Lung (tissue), 12 donors: Measurements from ENCODE around the gene AGBL3. TPM values are rescaled to one million over a fixed set of nuclear protein-coding genes. Genes with fewer than 3 reads are reported as not detected.
"Not testable (repeated sequence)": the region's sequence is repeated elsewhere in the genome, so short reads cannot be mapped to it uniquely, and the experiment has no call there.

Source experiments
- ATAC-seq: fragments of 200-7000 bp; cut with Tn5 transposase; one replicate; pipeline ENCODE4 v1.9.1; 2020; ENCODE audit warnings: moderate number of reproducible peaks; ENCODE audit not compliant: insufficient read depth, low FRiP score
- DNase-seq, 3 donors: peaks; one replicate each; pipeline ENCODE4 v3.0.0-alpha.2; 2013 to 2017
- H3K27ac ChIP-seq, 2 donors: one replicate each; pipeline ENCODE4 v1.5.1; 2013; ENCODE audit warnings: mild to moderate bottlenecking in 2 of 2, moderate library complexity in 2 of 2, control low read depth in 1 of 2, inconsistent platforms in 1 of 2, low read depth in 1 of 2, low read length in 1 of 2
- H3K27me3 ChIP-seq, 3 donors: one replicate each; pipeline ENCODE4 v1.5.1; 2013; ENCODE audit warnings: low read length in 2 of 3; ENCODE audit not compliant: control insufficient read depth in 3 of 3, insufficient read depth in 3 of 3
- H3K36me3 ChIP-seq, 4 donors: one replicate each; pipeline ENCODE4 v1.5.1; 2013; ENCODE audit warnings: low read length in 4 of 4, mild to moderate bottlenecking in 1 of 4, moderate library complexity in 1 of 4; ENCODE audit not compliant: control insufficient read depth in 4 of 4, insufficient read depth in 4 of 4
- H3K4me1 ChIP-seq, 5 donors: one replicate each; pipeline ENCODE4 v1.5.1; 2013; ENCODE audit warnings: low read length in 5 of 5, mild to moderate bottlenecking in 2 of 5, moderate library complexity in 1 of 5; ENCODE audit not compliant: control insufficient read depth in 5 of 5, insufficient read depth in 5 of 5
- H3K4me3 ChIP-seq: one replicate; pipeline ENCODE4 v1.5.1; 2013; ENCODE audit warnings: mild to moderate bottlenecking, control low read depth, moderate library complexity
- H3K9ac ChIP-seq, 2 donors: one replicate each; pipeline ENCODE4 v1.5.1; 2013; ENCODE audit warnings: low read length in 2 of 2, control low read depth in 1 of 2; ENCODE audit not compliant: insufficient read depth in 1 of 2
- H3K9me3 ChIP-seq, 4 donors: one replicate each; pipeline ENCODE4 v1.5.1; 2013; ENCODE audit warnings: low read length in 3 of 4, mild to moderate bottlenecking in 1 of 4, moderate library complexity in 1 of 4; ENCODE audit not compliant: control insufficient read depth in 4 of 4, insufficient read depth in 3 of 4
- WGBS, 2 donors: extraction: QIAGEN DNeasy Blood & Tissue Kit; methylation state at CpG; one replicate each; pipeline ENCODE4 v1.1.7; 2013; 5-methylcytosine and 5-hydroxymethylcytosine counted together
- polyA plus RNA-seq, 2 donors: library from polyadenylated mRNA; stranded (reverse); fragments of 200-250 nt; gene quantifications; one replicate each; pipeline ENCODE4 v1.2.1, GENCODE V29; 2013
- total RNA-seq, 2 donors: library from RNA; depleted of rRNA in 1 of 2; stranded (reverse); fragments of >200 nt in 1 of 2; gene quantifications; one replicate each; pipeline ENCODE4 v1.2.1, GENCODE V29; 2014 to 2021
- TF ChIP-seq, protein P1 (sequence below): IDR thresholded peaks from 2 replicates; pipeline ENCODE4 v1.5.1; 2012; ENCODE audit warnings: mild to moderate bottlenecking; ENCODE audit errors: control extremely low read depth, extremely low read depth
- donor health status: control.
- donor health status: control.
- donor health status: Bipolar disorder and iron deficiency.
- donor health status: healthy.
- donor health status: DM: yes; HTN: yes; CAD: no.

Gene AGBL3
- total and polyA plus RNA-seq, 4 donors: 1.3 to 5.2 (median 2.8) TPM

DNA sequence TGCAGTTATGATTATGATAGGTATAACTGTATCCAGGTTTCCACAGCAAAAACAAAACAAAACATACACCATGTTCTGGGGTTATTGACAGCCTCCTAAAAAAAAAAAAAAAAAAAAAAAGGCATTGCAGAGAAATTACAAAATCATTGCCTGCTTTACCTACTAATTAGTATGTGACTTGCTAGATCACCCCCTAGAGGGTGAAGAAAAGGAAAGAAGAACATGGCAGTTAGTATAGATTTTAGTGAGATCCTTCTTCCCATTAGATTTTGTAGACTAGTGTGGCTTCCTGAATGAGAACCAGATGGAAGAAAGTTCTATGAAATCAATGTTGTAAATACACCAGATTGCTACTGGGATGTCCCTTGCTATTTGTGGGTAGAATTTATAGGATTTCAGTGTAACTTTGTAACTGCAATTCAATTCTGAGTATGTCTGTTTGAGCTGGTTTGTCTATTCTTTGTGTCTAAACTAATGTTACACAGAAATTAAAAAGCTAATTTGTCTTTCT is 24.0 kb upstream of the AGBL3 start:
- H3K27me3 ChIP-seq: no peaks in the 10 kb centered on the region
- H3K27ac ChIP-seq: no peak overlapping the region
- TF ChIP-seq, protein P1, sequence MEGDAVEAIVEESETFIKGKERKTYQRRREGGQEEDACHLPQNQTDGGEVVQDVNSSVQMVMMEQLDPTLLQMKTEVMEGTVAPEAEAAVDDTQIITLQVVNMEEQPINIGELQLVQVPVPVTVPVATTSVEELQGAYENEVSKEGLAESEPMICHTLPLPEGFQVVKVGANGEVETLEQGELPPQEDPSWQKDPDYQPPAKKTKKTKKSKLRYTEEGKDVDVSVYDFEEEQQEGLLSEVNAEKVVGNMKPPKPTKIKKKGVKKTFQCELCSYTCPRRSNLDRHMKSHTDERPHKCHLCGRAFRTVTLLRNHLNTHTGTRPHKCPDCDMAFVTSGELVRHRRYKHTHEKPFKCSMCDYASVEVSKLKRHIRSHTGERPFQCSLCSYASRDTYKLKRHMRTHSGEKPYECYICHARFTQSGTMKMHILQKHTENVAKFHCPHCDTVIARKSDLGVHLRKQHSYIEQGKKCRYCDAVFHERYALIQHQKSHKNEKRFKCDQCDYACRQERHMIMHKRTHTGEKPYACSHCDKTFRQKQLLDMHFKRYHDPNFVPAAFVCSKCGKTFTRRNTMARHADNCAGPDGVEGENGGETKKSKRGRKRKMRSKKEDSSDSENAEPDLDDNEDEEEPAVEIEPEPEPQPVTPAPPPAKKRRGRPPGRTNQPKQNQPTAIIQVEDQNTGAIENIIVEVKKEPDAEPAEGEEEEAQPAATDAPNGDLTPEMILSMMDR: no peak
- H3K9me3 ChIP-seq: no peaks in the 10 kb centered on the region
- no peak overlapping the region for H3K4me3 ChIP-seq
- peaks cover 16 to 72% (median 30%) of the 10 kb centered on the region in 4 donors for H3K36me3 ChIP-seq
- ATAC-seq (no peak), DNase-seq (no peak)
- no peak overlapping the region for H3K9ac ChIP-seq
- H3K4me1 ChIP-seq: no peaks in the 10 kb centered on the region

DNA sequence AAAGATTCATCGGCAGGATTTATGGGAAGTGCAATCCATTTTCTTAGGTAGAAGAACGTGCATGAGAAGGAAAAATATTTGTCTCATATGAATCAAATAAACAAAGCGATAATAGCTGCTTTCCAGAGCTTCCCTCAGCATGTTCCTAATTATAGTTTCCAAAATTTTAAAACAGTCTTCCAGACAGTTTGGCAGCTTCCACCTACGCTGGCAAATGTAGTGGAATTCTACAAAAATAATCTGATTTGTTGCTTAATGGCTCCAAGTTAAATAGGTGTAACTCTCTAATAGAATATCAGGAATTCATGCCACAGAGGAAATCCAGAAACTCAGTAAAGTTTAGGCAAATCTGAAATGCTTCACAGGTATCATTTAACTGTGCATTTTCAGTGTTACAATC is 23.3 kb upstream of the AGBL3 start:
- DNase-seq: no peak
- TF ChIP-seq, protein P1: no peak
- no peak for ATAC-seq
- Histone ChIP-seq H3K27me3 (no peaks in the 10 kb centered on the region), H3K27ac (no peak overlapping the region), H3K9me3 (no peaks in the 10 kb centered on the region), H3K9ac (no peak overlapping the region), H3K36me3 (peaks cover 16 to 75% (median 30%) of the 10 kb centered on the region in 4 donors), H3K4me1 (no peaks in the 10 kb centered on the region), H3K4me3 (no peak overlapping the region)
- WGBS, 2 donors: 66 to 78% methylated on average over 4 of the region's 4 CpGs

DNA sequence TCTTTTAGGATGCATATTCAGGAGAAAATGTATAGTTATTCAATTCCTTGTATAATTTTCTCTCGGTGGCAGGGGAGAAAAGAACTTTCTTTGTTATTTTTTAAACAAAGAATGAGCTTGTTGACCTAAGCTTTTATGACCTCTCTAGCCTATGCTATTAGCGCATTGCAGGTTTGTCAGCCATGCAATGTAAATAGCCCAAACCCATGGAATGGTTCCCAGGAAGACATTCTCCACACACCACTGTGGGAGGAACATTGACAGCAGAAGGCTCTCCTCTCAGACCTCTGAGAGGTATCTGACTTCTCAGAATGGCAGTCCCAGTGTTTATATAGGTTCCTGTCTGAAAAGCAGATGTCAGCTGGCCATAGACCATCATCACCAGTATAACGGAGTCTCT is 19.6 kb upstream of the AGBL3 start:
- Histone ChIP-seq H3K4me3 (no peak overlapping the region), H3K27ac (no peak overlapping the region), H3K9me3 (no peaks in the 10 kb centered on the region), H3K27me3 (no peaks in the 10 kb centered on the region), H3K9ac (no peak overlapping the region), H3K4me1 (no peaks in the 10 kb centered on the region), H3K36me3 (peaks cover 6 to 57% (median 13%) of the 10 kb centered on the region in 4 donors)
- 82 to 86% methylated on average over 3 of the region's 3 CpGs for WGBS, 2 donors
- TF ChIP-seq, protein P1: no peak
- no peak for ATAC-seq
- no peak for DNase-seq

DNA sequence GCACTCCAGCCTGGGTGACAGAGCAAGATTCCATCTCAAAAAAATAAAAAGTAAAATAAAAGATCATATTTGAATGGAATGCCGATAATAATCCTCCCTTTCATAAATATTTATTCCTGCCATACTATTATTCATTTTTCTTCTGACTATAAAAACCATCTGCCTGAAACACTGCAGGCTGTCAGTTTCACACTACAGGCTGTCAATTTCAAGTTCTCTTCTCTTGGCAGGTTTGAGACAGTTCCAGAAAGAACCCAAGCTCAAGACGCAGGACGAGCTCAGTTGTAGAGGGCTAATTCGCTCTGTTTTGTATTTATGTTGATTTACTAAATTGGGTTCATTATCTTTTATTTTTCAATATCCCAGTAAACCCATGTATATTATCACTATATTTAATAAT is 18.2 kb upstream of the AGBL3 start:
- DNase-seq (no peak), ATAC-seq (no peak)
- WGBS, 2 donors: 92 to 94% methylated on average over 4 of the region's 4 CpGs
- Histone ChIP-seq H3K4me3 (no peak overlapping the region), H3K9me3 (no peaks in the 10 kb centered on the region), H3K27ac (no peak overlapping the region), H3K9ac (no peak overlapping the region), H3K4me1 (no peaks in the 10 kb centered on the region), H3K27me3 (no peaks in the 10 kb centered on the region), H3K36me3 (peaks cover 6 to 50% (median 14%) of the 10 kb centered on the region in 4 donors)
- TF ChIP-seq, protein P1: no peak

DNA sequence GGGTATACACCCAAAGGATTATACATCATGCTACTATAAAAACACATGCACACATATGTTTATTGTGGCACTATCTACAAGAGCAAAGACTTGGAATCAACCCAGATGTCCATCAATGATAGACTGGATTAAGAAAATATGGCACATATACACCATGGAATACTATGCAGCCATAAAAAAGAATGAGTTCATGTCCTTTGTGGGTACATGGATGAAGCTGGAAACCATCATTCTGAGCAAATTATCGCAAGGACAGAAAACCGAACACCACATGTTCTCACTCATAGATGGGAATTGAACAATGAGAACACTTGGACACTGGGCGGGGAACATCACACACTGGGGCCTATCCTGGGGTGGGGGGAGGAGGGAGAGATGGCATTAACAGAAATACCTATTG is 4.7 kb upstream of the AGBL3 start:
- not testable (repeated sequence) for H3K9ac ChIP-seq, H3K9me3 ChIP-seq, ATAC-seq, H3K4me3 ChIP-seq, DNase-seq, H3K4me1 ChIP-seq, H3K27me3 ChIP-seq, H3K27ac ChIP-seq, H3K36me3 ChIP-seq
- WGBS, 2 donors: 96 to 98% methylated on average over 3 of the region's 3 CpGs
